Measurements from ENCODE around the gene BAG3.

Gene BAG3

GRCh38 chr10:119673271-119673670 lies 22.1 kb downstream of the BAG3 start:
- no peak overlapping the region for H3K4me3 ChIP-seq (ENCODE audit: low read length)
- DNase-seq (ENCODE audit: low read depth): no peak
- TF ChIP-seq CTCF (conservative IDR thresholded peaks at IDR 0.05; ENCODE audit: low read length): no peak

- no peak overlapping the region for H3K4me3 ChIP-seq (ENCODE audit: low read length)
- DNase-seq (ENCODE audit: low read depth): no peak
- no peak for TF ChIP-seq CTCF (conservative IDR thresholded peaks at IDR 0.05; ENCODE audit: low read length)
Observed at GRCh38 chr10:119675483-119676170, 24.4 kb downstream of the BAG3 start.

- no peak for TF ChIP-seq CTCF (conservative IDR thresholded peaks at IDR 0.05; ENCODE audit: low read length)
Observed at GRCh38 chr10:119677126-119677525, 25.9 kb downstream of the BAG3 start.

GRCh38 chr10:119677904-119678755 lies 26.9 kb downstream of the BAG3 start:
- H3K4me3 ChIP-seq (ENCODE audit: low read length): no peak overlapping the region
- DNase-seq (ENCODE audit: low read depth): no peak
- TF ChIP-seq CTCF (conservative IDR thresholded peaks at IDR 0.05; ENCODE audit: low read length): no peak

More at GRCh38 chr10:119677126-119677525, 25.9 kb downstream of the BAG3 start:
- no peak overlapping the region for H3K4me3 ChIP-seq (ENCODE audit: low read length)
- DNase-seq (ENCODE audit: low read depth): no peak

- TF ChIP-seq CTCF (conservative IDR thresholded peaks at IDR 0.05; ENCODE audit: low read length): no peak
- H3K4me3 ChIP-seq (ENCODE audit: low read length): no peak overlapping the region
- no peak for DNase-seq (ENCODE audit: low read depth)
Observed at GRCh38 chr10:119679480-119679829, 28.3 kb downstream of the BAG3 start.

- no peak overlapping the region for H3K4me3 ChIP-seq (ENCODE audit: low read length)
- peak; percentile 82 for DNase-seq (ENCODE audit: low read depth)
- TF ChIP-seq CTCF (conservative IDR thresholded peaks at IDR 0.05; ENCODE audit: low read length): no peak
Observed at GRCh38 chr10:119680050-119680449, 28.9 kb downstream of the BAG3 start.

- DNase-seq (ENCODE audit: low read depth): peak; percentile 23
- no peak for TF ChIP-seq CTCF (conservative IDR thresholded peaks at IDR 0.05; ENCODE audit: low read length)
- no peak overlapping the region for H3K4me3 ChIP-seq (ENCODE audit: low read length)
Observed at GRCh38 chr10:119680650-119681081, 29.5 kb downstream of the BAG3 start.
